ENCODE measurements around the gene MAD1L1.
"Not testable (repeated sequence)": the region's sequence is repeated elsewhere in the genome, so short reads cannot be mapped to it uniquely, and the experiment has no call there.

MAD1L1 gene

GRCh38 chr7:1838911-1839531 lies 393.7 kb downstream of the MAD1L1 start:
- DNase-seq (ENCODE audit: low spot score) = not testable (repeated sequence)

GRCh38 chr7:1838544-1838872 lies 394.2 kb downstream of the MAD1L1 start:
- DNase-seq (ENCODE audit: low spot score) = not testable (repeated sequence)

GRCh38 chr7:1837696-1838543 lies 394.8 kb downstream of the MAD1L1 start:
- DNase-seq (ENCODE audit: low spot score) = not testable (repeated sequence)

GRCh38 chr7:1831933-1832535 lies 400.7 kb downstream of the MAD1L1 start:
- not testable (repeated sequence) for DNase-seq (ENCODE audit: low spot score)

GRCh38 chr7:1831471-1831870 lies 401.3 kb downstream of the MAD1L1 start:
- not testable (repeated sequence) for DNase-seq (ENCODE audit: low spot score)

GRCh38 chr7:1829668-1830067 lies 403.1 kb downstream of the MAD1L1 start:
- DNase-seq (ENCODE audit: low spot score) = not testable (repeated sequence)

GRCh38 chr7:1829111-1829510 lies 403.6 kb downstream of the MAD1L1 start:
- DNase-seq (ENCODE audit: low spot score) = no peak

- DNase-seq (ENCODE audit: low spot score) = not testable (repeated sequence)
These were observed 404.6 kb downstream of the MAD1L1 start for GRCh38 chr7:1828170-1828569.

GRCh38 chr7:1827521-1827981 lies 405.2 kb downstream of the MAD1L1 start:
- not testable (repeated sequence) for DNase-seq (ENCODE audit: low spot score)

- DNase-seq (ENCODE audit: low spot score) = not testable (repeated sequence)
These were observed 405.8 kb downstream of the MAD1L1 start for GRCh38 chr7:1826931-1827330.

GRCh38 chr7:1825897-1826741 lies 406.6 kb downstream of the MAD1L1 start:
- DNase-seq (ENCODE audit: low spot score) = no peak

GRCh38 chr7:1825647-1825896 lies 407.2 kb downstream of the MAD1L1 start:
- DNase-seq (ENCODE audit: low spot score) = not testable (repeated sequence)

GRCh38 chr7:1824882-1825646 lies 407.7 kb downstream of the MAD1L1 start:
- not testable (repeated sequence) for DNase-seq (ENCODE audit: low spot score)

GRCh38 chr7:1824151-1824881 lies 408.4 kb downstream of the MAD1L1 start:
- not testable (repeated sequence) for DNase-seq (ENCODE audit: low spot score)

- no peak for DNase-seq (ENCODE audit: low spot score)
These were observed 409.2 kb downstream of the MAD1L1 start for GRCh38 chr7:1823376-1824150.

- DNase-seq (ENCODE audit: low spot score) = no peak
These were observed 413.4 kb downstream of the MAD1L1 start for GRCh38 chr7:1819259-1819841.

- no peak for DNase-seq (ENCODE audit: low spot score)
These were observed 414.0 kb downstream of the MAD1L1 start for GRCh38 chr7:1818575-1819258.

- no peak for DNase-seq (ENCODE audit: low spot score)
These were observed 415.6 kb downstream of the MAD1L1 start for GRCh38 chr7:1817061-1817712.

Data from hematopoietic multipotent progenitor cell treated with erythropoietin and hydrocortisone succinate and interleukin-3 and kit ligand, for 15 days (in vitro differentiated cells).